ENCODE measurements around the gene FAM171A2.

The FAM171A2 gene

DNA sequence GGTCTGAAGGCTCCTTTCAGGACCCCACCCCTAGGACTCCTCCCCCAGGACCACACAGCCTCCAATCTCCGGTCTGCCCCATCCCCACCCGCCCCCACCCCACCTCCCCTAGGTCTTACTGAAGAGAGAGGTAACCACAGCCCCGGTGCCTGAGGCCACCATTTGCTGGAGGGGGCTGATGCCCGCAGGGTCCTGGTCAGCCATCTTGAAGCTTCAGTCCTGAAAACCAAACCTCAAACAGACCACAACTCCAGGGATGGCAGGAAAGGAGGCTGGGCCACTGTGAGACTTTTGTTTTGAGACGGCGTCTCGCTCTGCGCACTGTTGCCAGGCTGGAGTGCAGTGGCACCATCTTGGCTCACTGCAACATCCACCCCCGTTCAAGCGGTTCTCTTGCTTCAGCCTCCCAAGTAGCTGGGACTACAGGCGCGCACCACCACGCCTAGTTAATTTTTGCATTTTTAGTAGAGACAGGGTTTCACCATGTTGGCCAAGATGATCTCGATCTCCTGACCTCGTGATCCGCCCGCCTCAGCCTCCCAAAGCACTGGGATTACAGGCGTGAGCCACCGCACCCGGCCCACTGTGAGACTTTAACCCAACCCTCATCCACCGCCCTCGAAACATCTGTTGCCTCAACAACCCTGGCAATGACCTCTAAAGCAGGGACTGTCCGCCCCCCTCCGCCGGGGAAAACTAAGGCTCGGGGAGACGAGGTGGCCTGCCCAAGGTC, 40.1 kb downstream of the FAM171A2 start:
- DNase-seq (ENCODE audit: low spot score), result no peak

GRCh38 chr17:44322236-44322895, 41.3 kb downstream of the FAM171A2 start:
- no peak for DNase-seq (ENCODE audit: low spot score)

DNA sequence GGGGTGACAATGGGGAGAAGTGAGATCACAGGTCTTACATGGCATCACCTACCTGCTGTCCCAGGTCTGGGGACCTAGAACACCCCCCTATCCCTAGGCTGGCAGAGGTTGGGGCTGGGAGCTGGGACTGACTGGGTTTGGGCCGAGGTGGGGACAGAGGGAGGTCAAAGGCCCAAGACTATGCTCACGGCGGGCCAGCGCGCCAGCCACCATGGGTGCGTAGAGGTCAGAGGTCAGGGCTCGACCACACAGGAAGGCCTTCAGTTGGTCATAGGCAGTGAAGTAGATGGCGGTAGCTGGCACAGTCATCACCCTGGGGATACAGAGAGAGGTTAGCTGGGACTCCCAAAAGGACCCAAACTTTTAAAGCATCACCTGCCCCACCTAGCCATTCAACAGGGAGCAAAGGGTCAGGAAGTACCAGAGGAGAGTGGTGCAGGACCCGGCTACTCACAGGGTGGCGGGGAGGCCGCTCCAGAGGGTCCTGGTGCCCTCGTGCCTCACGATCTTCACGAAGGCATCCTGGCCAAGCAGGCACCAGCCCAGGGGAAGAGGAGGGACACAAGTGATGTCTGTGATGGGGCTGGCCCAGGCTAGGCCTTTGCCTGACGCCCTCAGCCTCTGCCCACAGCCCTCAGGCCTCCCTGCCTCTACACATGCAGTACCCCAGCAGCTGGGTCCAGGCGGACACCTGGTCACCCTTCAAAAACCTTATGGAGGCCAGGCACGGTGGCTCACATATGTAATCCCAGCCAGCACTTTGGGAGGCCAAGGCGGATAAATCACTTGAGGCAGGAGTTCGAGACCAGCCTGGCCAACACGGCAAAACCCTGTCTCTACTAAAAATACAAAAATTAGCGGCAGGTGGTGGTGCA, 42.2 kb downstream of the FAM171A2 start:
- DNase-seq (ENCODE audit: low spot score), result no peak

DNA sequence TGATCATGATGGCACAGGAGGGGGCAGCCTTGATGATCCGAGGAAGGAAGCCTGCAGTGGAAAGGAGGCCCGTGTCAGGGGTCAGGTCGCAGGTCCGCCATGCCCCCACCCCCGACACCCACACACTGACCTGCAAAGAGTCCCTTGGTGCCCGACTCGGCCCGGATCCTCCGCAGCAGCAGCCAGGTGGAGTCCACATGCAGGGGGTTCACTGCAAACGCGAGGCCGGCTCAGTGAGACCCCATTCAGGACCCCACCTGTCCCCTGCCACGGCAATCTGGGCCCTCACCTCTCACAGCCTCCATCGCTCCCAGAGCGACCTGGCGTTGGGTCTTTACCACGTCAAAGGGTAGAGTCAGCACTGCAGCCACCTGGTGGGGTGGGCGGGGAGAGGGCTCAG, 43.6 kb downstream of the FAM171A2 start:
- no peak for DNase-seq (ENCODE audit: low spot score)

GRCh38 chr17:44318077-44318892, 45.4 kb downstream of the FAM171A2 start:
- no peak for DNase-seq (ENCODE audit: low spot score)

DNA sequence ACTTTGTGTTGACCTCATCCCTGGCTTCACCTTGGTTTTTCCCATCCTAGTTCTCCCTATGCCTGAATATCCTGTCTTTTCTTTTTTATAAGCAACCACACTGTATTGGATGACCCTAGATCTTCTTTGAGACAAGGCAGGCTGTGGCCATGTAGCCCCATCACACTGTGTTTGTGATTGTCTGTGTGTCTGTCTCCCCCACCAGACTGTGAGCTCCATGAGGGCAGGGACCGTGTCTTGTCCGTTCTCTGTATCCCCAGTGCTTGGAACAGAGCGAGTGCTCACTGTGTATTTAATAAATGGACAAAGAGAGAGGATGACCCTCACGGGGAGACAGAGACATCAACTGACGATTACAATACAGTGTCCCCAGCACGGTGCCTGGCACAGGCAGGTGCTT, 46.1 kb downstream of the FAM171A2 start:
- no peak for DNase-seq (ENCODE audit: low spot score)

DNA sequence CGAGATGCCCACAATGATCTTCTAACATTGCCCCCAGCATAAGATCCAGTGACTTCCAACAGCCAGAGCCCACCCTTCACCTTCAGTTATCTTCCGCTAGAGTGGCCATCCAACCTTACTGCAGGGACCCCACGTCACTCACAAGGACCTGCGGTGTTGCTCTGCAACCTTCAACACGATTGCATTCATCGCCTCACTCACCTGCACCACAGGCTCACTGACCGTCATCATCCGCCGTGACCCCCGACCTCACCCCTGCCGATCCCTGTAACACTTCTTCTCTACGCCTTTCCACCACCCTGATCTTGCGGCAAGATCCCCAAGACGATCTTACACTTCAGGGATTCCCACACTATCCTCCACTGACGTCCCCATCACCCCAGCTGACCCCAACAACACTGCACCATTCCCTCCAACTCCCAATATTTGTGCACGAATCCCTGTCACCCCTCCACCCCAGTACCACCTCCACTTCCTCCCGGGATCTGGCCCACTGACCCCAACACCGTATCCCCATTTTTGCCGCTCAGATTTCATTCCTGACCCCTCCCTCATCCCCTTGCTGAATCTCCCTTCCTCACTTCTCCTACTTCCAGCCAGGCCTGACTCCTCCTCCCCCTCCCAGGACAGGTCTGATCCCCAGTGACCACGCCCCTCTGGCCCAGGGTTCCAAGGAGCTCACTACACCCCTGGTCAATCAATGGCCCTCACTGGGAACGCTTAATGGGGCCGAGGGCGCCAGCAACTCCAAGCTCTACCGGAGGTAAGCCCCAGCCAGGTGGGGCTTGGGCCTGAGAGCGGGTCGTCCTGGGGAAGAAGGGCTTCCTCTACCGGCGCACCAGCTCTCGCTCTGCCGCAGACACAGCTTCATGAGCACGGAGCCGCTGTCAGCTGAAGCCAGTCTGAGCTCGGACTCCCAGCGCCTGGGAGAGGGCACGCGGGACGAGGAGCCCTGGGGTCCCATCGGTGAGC, 47.6 kb downstream of the FAM171A2 start:
- peak; percentile 89 for DNase-seq (ENCODE audit: low spot score)

GRCh38 chr17:44314869-44315661, 48.6 kb downstream of the FAM171A2 start:
- peak; percentile 82 for DNase-seq (ENCODE audit: low spot score)

- no peak for DNase-seq (ENCODE audit: low spot score)
These were observed 49.2 kb downstream of the FAM171A2 start for GRCh38 chr17:44314524-44314868.

GRCh38 chr17:44314031-44314430, 49.6 kb downstream of the FAM171A2 start:
- DNase-seq (ENCODE audit: low spot score), result no peak

DNA sequence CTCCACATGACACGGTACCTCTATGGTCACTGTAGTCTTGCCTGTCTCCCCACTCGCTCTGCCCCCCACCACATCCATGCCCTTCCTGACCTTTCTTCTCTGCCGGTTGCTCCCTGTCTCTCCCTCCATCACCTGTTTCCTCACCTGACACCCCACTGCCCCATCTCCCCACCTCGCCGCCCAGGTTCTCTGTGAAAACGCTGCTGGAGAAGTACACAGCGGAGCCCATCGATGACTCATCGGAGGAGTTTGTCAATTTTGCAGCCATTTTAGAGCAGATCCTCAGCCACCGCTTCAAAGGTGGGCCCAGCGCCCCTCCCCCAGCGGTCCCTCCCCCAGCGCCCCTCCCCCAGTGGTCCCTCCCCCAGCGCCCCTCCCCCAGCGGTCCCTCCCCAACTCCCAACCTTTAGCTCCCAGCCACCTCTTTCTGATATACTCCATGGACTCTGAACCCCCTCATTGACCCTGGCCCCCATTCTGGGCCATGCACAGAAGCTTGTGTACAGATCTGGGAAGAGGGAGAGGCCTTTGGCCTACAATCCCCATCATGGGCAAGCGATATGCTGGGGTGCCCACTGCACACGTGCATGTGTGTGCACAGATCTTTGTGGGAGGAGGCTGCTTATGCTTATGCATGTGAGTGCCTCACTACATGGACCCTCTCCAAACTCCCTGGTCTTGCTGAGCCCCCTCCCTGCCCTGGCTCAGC, 51.1 kb downstream of the FAM171A2 start:
- DNase-seq (ENCODE audit: low spot score), result no peak

DNA sequence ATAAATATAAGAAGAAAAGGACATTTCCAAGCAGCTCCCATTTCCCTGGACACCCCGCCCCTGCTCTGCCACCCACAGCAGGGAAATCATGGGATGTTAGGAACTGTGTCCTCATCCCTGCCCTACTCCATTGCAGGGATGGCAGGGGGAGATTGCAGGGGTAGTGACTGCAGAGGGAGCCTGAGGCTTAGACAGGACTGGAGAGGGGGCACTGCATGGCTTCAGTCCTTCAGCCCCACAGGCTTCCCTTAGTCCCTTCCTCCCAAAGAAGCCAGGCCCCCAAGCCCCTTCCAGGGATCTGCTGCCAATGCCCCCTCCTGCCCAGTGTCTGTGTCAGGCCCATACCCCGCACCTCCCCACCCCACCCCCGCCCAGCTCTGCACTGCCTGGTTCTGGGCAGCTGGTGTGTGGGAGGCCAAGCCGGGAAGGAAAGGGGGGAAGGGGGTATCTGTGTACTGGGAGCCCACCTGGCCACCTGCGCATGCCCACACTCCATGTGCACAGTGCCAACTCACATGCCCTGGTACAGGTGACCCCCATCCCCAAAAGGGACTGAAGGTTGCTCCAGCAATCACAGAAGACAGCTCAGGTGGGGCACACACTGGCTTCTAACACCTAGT, 52.0 kb downstream of the FAM171A2 start:
- no peak for DNase-seq (ENCODE audit: low spot score)

- DNase-seq (ENCODE audit: low spot score), result no peak
These were observed 52.9 kb downstream of the FAM171A2 start for GRCh38 chr17:44310609-44311376.

DNA sequence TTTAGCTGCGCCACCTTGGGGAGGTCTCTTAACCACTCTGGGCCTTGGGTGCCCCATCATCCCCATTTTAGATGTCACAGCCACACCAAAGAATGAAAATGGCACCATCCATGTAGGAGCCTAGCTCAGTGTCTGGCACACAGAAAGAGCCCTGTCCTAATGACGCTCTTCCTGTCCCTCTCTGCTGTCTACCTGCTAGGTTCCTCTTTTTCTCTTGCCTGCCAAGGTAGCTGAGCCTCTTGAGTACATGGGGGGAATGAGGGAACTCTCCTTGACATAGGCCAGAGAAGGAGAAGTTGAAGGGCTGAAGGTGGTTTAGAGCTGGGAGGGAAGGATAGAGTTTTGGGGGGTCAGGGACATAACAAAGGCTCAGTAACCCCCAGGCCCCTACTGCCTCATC, 53.5 kb downstream of the FAM171A2 start:
- DNase-seq (ENCODE audit: low spot score), result no peak

- DNase-seq (ENCODE audit: low spot score), result no peak
These were observed 54.2 kb downstream of the FAM171A2 start for GRCh38 chr17:44309472-44309871.

- no peak for DNase-seq (ENCODE audit: low spot score)
These were observed 54.8 kb downstream of the FAM171A2 start for GRCh38 chr17:44308865-44309264.

DNA sequence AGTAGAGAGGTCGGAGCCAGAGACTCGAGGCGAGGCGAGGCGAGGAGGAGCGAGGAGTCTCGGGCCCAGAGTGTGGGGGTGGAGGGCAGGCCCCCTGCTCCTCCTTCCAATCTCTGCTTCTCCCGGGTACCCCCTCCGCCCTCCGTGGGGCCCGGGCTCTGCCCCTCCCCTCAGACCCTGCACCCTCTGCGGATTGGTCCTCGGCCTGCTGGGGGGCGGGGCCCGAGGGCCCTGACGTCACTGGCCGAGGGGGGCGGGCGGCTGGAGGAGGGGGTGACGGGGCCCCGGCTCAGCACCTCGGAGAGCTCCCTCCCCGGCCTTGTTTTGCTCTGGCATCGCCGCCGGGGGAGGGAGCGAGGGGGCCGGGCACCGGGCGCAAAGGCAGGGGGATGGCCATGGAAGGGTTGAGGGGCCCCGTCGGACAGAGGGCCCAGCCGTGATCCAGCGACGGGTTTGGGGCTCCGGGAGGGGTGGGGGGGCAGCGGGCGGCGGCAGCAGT, 55.3 kb downstream of the FAM171A2 start, which contains the start of gene RUNDC3A:
RUNDC3A (plus strand) TSS at position 282 of the 499 bp plus-strand sequence. CDS start 232 bp downstream, outside the sequence.
- DNase-seq (ENCODE audit: low spot score), result peak; percentile 99

Data from ecto neural progenitor cell (in vitro differentiated cells).